ENCODE results near the gene PML.
"Not testable (repeated sequence)": the region's sequence is repeated elsewhere in the genome, so short reads cannot be mapped to it uniquely, and the experiment has no call there.

The PML gene

DNA sequence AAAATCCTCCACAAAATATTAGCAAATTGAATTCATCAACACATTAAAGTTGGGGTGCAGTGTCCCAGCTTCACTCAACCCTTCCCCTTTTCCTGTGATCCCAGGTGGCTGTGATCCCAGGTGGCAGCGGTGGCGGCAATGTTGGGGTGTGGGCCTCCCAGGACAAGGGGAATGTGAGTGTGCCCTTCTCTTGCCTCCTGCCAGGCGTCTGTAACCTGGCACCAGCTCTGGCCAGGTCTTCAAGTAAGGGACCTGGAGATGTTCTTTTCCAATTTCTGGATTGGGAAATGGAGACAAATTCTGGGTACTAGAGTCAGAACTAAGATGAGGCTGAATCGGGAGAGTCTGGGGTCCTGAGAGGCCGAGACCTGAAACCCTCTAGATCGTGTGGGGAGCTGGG, 67.7 kb downstream of the PML start:
- DNase-seq = no peak

DNA sequence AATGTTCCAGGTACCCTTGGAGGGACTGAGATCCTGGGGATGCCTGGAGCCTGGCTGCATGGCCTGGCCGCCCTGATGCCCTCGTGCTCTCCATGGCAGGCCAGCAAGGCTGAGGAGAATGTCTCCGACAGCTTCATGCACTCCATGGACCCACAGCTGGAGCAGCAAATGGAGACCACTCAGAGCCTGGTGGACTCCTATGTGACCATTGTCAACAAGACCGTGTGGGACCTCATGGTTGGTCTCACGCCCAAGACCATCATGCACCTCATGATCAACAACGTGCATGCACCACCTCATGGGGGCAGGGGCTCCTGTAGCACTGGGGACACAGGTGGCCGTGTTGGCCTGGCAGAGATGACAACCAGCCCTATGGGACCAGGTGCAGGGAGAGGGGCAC, 68.2 kb downstream of the PML start:
- DNase-seq = no peak

- DNase-seq = not testable (repeated sequence)
Measured at GRCh38 chr15:74063425-74064146, 69.1 kb downstream of the PML start.

DNA sequence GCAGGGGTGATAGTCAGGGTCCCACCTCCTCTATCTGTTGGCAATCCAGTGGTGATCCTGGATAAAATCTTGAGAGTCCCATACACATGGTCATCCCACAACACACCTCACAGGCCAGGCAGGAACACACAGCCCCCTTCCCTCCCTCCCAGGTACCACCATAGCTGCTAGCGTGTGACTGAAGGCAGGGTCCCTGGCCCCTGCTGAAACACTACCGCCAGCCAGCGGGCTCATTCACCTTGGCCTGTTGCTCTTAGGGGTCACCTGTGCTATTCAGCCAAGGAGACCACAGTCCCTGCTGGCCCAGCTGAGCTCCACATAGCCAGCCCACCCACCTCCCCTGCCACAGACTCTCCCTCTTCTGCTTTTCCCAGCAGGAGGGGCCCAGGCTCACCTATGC, 69.7 kb downstream of the PML start:
- not testable (repeated sequence) for DNase-seq

- not testable (repeated sequence) for DNase-seq
Measured at GRCh38 chr15:74064822-74065221, 70.3 kb downstream of the PML start.

GRCh38 chr15:74065684-74066411, 71.3 kb downstream of the PML start:
- not testable (repeated sequence) for DNase-seq

- not testable (repeated sequence) for DNase-seq
Measured at GRCh38 chr15:74071645-74072044, 77.1 kb downstream of the PML start.

DNA sequence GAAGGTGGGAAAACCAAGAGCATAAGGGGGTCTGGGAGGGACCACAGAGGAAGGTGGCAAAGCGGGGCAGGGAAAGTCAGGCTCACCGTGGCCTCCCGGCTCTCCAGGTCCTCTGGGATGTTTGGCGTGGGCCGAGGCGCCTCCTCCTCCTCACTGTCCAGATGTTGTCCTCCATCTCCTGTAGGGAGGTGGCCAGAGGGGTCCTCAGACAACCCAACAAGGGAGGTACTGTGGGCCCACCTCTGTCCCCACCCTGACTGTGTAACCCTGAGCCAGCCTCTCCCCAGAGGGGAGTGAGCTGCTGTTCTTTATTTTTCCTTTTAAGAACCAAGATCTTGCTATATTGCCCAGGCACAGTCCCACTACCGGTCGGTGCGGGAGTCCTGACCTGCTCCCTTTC, 77.6 kb downstream of the PML start:
- not testable (repeated sequence) for DNase-seq

- not testable (repeated sequence) for DNase-seq
Measured at GRCh38 chr15:74072614-74073337, 78.3 kb downstream of the PML start.

DNA sequence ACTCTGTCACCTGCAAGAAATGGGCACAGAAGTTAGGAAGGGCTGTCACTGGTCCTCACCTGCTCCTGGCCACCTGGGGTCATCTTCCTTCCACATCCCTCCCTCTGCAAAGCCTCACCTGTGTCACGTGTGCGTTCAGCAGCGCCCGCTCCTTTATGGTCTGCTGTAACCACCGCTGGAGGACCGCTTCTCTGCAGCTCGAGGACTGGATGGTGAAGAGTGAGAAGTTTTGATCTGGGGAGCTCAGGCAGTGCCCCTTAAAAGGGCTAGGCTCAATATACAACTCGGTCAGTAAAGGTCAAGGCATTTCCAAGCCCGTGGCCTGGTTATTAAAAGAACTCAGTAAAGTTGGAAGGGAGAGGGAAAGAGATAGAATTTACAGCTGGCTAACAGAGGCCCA, 81.3 kb downstream of the PML start:
- not testable (repeated sequence) for DNase-seq

- not testable (repeated sequence) for DNase-seq
Measured at GRCh38 chr15:74082450-74082849, 87.9 kb downstream of the PML start, which contains the start of gene GOLGA6A. Gene GOLGA6A (minus strand): TSS chr15:74082550. CDS start chr15:74082509, 41 bp downstream.

GRCh38 chr15:74094567-74094966, 100.1 kb downstream of the PML start:
- DNase-seq = not testable (repeated sequence)

DNA sequence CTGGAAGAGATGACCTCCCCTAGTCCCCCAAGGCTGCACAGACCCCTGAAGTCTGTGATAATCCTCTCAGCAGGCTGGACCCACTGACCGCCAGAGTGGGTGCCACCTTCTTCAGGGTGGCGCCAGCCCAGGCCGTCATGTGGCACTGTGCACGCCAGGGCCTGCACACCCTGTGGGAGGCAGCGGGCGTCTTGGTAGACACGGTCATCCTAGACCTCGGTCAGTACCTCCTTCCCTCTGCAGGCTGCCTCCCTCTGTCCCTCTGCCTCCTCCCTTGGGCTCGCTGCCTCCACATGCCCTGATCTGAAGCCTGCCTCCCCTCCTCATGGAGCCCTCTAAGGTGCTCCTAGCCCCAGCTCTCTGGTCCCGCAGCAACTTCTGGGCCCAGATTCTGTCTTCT, 101.1 kb downstream of the PML start:
- not testable (repeated sequence) for DNase-seq

GRCh38 chr15:74096753-74097474, 102.4 kb downstream of the PML start:
- not testable (repeated sequence) for DNase-seq
